Osteocyte (in vitro differentiated cells): ENCODE results near the gene CFAP77. TPM values are rescaled to one million over a fixed set of nuclear protein-coding genes. Genes with fewer than 3 reads are reported as not detected.

Source experiments
- DNase-seq: peaks from one replicate; pipeline ENCODE4 v3.0.0; 2021; ENCODE audit warnings: mixed read lengths; ENCODE audit not compliant: unreplicated experiment; ENCODE audit errors: extremely low spot score
- H3K27ac Mint-ChIP-seq: one replicate; pipeline ENCODE4 v1.8.0; 2021; ENCODE audit warnings: mild to moderate bottlenecking, mixed read lengths; ENCODE audit not compliant: unreplicated experiment
- H3K27me3 Mint-ChIP-seq: one replicate; pipeline ENCODE4 v1.8.0; 2021; ENCODE audit warnings: mixed read lengths; ENCODE audit not compliant: unreplicated experiment
- H3K36me3 Mint-ChIP-seq: one replicate; pipeline ENCODE4 v1.8.0; 2021; ENCODE audit warnings: mixed read lengths; ENCODE audit not compliant: unreplicated experiment
- H3K4me1 Mint-ChIP-seq: one replicate; pipeline ENCODE4 v1.8.0; 2021; ENCODE audit warnings: mixed read lengths; ENCODE audit not compliant: unreplicated experiment
- H3K4me3 Mint-ChIP-seq: one replicate; pipeline ENCODE4 v1.8.0; 2021; ENCODE audit warnings: mild to moderate bottlenecking, moderate library complexity, mixed read lengths; ENCODE audit not compliant: unreplicated experiment
- H3K9me3 Mint-ChIP-seq: one replicate; pipeline ENCODE4 v1.8.0; 2021; ENCODE audit warnings: mixed read lengths; ENCODE audit not compliant: unreplicated experiment
- total RNA-seq: library from RNA; stranded (reverse); gene quantifications from 2 replicates; pipeline ENCODE4 v1.2.1, GENCODE V29; 2021
- TF ChIP-seq, protein P1 (sequence below): fragments of 200-600 bp; sonication (generic); IDR thresholded peaks from 2 replicates; pipeline ENCODE4 v1.5.0; 2021; ENCODE audit warnings: antibody characterized with exemption, mild to moderate bottlenecking, moderate library complexity

CFAP77 gene
- total RNA-seq, 1 donor from 2014 or later = 0.48 TPM

DNA sequence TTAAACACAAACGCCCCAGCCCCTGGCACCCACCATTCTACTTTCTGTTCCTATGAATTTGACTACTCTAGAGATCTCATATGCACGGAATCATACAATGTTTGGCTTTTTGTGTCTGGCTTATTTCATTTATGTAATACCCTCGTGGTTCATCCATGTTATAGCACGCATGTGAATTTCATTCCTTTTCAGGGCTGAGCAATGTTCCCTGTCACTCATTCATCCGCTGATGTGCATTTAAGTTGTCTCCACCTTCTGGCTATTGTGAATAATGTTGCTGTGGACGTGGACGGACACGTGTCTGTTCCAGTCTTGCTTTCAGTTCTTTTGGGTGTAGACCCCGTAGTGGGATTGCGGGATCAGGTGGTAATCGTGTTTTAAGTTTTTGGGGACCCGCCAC is 92.5 kb downstream of the CFAP77 start:
- Mint-ChIP-seq H3K9me3 (no peaks in the 10 kb centered on the region), H3K4me1 (no peaks in the 10 kb centered on the region), H3K4me3 (no peak overlapping the region), H3K27me3 (peaks cover 22% of the 10 kb centered on the region), H3K27ac (no peak overlapping the region), H3K36me3 (no peaks in the 10 kb centered on the region)
- no peak for DNase-seq
- TF ChIP-seq, protein P1, sequence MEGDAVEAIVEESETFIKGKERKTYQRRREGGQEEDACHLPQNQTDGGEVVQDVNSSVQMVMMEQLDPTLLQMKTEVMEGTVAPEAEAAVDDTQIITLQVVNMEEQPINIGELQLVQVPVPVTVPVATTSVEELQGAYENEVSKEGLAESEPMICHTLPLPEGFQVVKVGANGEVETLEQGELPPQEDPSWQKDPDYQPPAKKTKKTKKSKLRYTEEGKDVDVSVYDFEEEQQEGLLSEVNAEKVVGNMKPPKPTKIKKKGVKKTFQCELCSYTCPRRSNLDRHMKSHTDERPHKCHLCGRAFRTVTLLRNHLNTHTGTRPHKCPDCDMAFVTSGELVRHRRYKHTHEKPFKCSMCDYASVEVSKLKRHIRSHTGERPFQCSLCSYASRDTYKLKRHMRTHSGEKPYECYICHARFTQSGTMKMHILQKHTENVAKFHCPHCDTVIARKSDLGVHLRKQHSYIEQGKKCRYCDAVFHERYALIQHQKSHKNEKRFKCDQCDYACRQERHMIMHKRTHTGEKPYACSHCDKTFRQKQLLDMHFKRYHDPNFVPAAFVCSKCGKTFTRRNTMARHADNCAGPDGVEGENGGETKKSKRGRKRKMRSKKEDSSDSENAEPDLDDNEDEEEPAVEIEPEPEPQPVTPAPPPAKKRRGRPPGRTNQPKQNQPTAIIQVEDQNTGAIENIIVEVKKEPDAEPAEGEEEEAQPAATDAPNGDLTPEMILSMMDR = no peak

DNA sequence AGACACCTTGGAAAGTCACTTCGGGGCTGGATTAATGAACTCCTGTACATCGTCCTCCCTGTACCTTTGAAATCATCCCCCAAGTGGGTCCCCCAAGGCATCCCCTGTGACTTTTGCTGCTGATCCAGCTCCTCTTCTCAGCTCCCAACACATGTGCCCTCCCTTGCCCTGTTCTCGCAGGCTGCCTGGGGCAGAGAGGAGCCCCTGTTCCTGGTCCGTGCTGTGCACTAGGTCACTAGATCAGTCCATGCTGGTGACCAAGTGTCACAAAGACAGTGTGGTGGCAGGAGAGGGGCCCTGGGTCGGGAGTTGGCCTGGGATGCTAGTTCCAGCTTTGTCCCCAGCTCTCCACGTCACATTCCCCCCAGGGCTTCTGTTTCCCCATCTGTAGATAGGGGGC is 93.1 kb downstream of the CFAP77 start:
- DNase-seq = no peak
- Mint-ChIP-seq H3K27me3 (peaks cover 24% of the 10 kb centered on the region), H3K9me3 (no peaks in the 10 kb centered on the region), H3K27ac (no peak overlapping the region), H3K4me3 (no peak overlapping the region), H3K36me3 (no peaks in the 10 kb centered on the region), H3K4me1 (peaks cover 3% of the 10 kb centered on the region)
- TF ChIP-seq, protein P1 = no peak

DNA sequence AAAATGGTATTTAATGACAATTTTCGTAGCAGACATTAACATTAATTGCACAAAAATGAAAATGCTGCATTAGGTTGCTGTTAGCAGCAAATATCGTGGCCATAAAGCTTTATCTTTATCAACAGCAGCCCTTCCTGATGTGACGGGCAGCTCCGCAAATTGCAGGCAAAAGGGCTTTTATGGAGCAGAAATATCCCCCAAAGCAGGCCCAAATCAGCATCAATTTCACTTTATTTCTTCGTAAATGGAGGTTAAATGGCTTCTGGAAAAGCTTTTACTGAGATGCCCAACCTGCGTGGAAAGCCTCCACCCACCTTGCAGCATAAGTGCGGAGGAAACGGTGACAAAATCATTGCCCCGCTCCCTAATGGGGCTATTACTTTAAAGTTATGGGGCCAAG is 94.5 kb downstream of the CFAP77 start:
- peaks cover 3% of the 10 kb centered on the region for H3K4me1 Mint-ChIP-seq
- H3K36me3 Mint-ChIP-seq = no peaks in the 10 kb centered on the region
- no peak overlapping the region for H3K27ac Mint-ChIP-seq
- no peaks in the 10 kb centered on the region for H3K9me3 Mint-ChIP-seq
- H3K4me3 Mint-ChIP-seq = no peak overlapping the region
- TF ChIP-seq, protein P1 = no peak
- H3K27me3 Mint-ChIP-seq = peaks cover 24% of the 10 kb centered on the region
- DNase-seq = no peak

DNA sequence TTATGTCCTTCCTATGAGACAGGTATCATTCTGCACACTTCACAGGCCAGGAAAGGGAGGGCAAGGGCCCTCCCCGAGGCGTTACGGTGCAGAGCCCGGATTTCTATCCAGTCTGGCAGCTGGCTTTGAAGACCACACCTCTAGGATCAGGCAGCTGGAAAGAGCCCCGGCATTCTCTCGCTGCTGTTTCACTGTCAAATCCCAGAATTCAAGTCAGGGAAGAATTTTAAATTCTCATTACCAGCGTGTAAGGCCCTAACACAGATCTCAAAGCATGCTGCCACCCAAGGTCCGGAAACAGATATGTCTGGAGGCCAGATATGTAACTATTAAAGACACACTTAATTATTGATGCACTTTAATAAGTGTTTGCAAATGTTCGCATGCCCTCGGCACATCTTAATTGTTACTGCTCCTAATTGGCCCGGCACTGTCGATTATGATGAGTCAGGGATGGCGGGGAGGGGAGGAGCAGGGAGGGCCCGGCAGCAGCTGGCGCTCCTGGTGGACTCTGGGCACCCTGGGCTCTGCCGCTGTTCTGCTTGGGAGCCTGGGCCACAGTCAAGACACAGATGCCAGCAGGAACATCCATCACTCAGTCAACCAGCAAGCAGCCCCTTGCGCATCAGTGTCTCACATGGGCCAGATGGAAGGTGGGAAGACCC is 96.1 kb downstream of the CFAP77 start:
- TF ChIP-seq, protein P1 = no peak
- H3K9me3 Mint-ChIP-seq = no peaks in the 10 kb centered on the region
- no peaks in the 10 kb centered on the region for H3K36me3 Mint-ChIP-seq
- peaks cover 24% of the 10 kb centered on the region for H3K27me3 Mint-ChIP-seq
- no peak overlapping the region for H3K4me3 Mint-ChIP-seq
- H3K4me1 Mint-ChIP-seq = peaks cover 3% of the 10 kb centered on the region
- DNase-seq = no peak
- no peak overlapping the region for H3K27ac Mint-ChIP-seq

DNA sequence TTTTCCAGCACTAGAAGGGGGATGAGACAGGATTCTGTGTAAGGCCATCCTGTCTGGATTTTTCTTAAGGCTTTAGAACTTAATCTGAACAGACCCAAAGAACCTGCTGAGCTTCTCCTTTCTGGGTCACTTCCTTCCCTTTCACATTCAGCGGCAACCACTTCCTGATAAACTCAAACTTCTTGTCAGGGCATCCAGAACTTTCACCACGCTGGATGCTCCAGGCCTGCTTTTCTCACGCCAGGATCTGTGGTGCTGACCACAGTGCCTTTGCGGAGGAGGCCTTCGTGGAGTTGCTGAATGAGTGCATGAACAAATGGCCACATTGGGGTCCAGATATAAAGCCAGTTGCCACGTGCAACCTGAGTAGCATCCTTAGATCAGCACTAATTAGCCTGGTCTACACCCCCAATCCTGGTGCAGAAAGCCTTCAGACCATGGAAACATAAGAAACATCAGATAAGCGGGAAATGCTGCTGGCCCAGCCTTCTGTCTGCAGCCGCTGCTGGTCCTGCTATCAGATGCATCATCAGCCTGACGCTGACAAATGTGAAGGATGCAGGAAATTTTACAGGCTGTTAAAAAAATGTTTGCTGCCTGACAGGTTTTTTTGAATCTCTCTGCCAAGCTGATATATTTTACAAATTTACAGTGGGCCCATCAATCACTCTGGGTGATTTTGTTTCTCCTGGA is 97.1 kb downstream of the CFAP77 start:
- TF ChIP-seq, protein P1 = no peak
- Mint-ChIP-seq H3K9me3 (no peaks in the 10 kb centered on the region), H3K27me3 (peaks cover 24% of the 10 kb centered on the region), H3K4me1 (peaks cover 3% of the 10 kb centered on the region), H3K27ac (no peak overlapping the region), H3K4me3 (no peak overlapping the region), H3K36me3 (no peaks in the 10 kb centered on the region)
- no peak for DNase-seq
